NCI-H1417 (cell line): Measurements from ENCODE around the gene SPECC1.
"Not testable (repeated sequence)": the region's sequence is repeated elsewhere in the genome, so short reads cannot be mapped to it uniquely, and the experiment has no call there.

Experiments
- DNase-seq, 3 experiments: peaks; one replicate each; lab custom pipeline; 2025; lab: John Stamatoyannopoulos, UW

SPECC1 gene

DNA sequence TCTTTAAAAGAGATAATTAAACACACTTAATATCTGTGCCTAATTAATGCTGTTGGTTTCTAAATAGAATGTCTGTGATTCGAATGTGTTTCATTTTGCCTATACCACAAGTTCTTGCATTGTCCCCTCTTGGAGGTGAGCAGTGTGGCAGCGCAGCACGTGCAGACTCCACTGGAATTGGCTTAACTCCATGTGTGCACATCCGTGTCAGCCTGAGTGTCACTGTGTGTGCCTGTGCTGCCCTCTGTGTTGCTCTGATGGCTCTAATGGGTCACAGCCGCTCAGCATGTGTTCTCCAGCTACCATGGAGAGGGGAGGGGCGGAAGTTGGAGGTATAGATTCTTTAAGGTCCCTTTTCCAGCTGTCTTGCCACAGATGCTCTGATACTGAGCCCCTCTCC, 226.6 kb downstream of the SPECC1 start:
- DNase-seq: peak in 1 of 3 experiments; percentile 8

DNA sequence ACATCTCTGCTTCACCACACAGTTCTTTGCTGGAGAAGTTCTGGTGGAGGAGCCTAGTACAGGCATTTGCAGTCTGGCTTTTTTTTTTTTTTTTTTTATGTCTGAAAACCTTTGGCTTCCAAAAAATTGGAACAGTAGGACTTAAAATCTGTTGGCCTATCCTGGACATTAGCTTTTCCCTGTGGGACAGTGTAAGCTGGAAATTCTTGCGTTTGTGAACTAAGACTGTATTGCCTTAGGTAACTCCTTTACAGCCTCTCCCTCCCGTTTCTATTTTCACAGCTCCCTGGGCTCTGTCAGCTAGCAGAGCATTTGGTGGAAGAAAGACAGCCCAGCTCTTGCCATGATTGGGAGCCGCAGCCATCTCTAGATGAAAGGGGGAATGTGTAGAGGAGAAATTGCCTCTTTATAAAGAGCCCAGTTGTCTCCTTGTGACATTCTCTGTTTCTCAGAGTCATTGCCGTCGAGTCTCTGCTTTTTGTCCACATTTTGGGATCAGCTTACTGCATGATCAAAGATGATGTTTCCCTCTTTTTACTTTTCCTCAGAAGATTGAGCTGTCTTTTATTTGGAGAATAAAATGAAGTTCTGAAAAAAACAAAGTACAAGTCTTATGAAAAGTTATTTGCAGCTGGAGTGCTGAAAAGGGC, 227.5 kb downstream of the SPECC1 start:
- no peak for DNase-seq

DNA sequence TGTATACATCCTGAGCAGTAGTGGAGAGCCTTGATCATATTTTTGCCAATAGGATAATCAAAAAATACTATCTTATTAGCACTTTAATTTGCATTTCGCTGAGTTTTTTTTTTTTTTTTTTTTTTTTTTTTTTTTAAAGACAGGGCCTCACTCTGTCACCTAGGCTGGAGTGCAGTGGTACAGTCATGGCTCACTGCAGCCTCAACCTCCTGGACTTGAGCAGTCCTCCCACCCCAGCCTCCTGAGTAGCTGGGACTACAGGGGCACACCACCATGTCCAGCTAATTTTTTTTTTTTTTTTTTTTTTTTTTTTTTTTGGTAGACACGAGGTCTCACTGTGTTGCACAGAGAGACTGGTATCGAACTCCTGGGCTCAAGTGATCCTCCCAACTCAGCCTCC, 230.6 kb downstream of the SPECC1 start:
- DNase-seq: not testable (repeated sequence)

DNA sequence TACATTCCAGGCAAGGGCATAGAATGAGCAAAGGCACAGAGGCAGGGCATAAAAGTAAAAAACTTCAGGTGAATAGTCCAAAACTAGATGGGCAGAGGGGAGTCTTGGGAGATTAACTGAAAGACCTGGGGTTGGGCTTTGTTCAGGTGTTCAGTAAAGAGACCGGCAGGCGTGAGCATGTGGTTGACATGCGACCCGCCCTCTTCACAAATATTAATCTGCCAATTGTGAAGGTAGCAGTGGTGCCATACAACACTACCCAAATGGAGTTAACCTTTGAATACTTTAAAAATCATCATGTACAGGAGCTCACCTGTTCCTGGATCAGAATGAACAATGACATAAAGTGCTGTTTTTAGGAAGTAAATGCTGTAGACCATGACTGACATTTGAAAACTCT, 232.7 kb downstream of the SPECC1 start:
- peak in 2 of 3 experiments; percentile 23 to 53 for DNase-seq

DNA sequence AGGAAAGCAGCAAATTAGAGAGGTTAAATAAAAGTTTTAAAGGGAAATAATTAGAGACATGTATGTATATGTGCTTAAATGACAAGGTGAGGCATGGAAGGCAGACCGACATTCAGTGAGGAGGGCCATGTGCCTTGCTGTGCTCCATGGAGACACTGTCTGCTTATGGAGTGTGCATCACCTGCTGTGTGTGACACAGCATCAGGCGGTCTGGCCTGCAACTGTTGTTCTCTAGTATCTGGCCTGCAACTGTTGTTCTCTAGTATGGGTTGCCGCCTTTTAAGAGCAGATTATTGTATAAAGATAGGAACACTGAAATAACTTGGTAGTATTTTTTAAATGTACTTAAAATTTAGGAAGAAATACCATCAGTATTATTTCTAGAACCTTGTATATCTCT, 233.1 kb downstream of the SPECC1 start:
- DNase-seq: peak in 2 of 3 experiments; percentile 23 to 65

DNA sequence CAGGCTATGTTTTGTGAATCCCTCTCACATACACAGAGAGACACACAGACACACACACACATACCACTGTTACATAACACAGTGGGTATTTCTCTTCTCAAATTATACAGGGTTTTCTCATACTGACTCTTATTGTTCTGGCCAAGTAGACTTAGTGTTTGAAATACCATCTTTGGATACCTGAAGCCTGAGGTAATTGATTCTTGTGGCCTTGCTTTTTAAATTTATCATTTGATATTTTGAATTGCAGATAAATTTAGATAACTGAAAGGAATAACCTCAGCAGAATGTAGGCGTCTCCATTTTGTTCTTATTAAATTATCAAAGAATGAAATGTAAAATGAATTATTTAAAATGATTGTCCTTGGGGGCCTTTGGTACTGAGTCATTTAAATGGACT, 234.4 kb downstream of the SPECC1 start:
- no peak for DNase-seq

DNA sequence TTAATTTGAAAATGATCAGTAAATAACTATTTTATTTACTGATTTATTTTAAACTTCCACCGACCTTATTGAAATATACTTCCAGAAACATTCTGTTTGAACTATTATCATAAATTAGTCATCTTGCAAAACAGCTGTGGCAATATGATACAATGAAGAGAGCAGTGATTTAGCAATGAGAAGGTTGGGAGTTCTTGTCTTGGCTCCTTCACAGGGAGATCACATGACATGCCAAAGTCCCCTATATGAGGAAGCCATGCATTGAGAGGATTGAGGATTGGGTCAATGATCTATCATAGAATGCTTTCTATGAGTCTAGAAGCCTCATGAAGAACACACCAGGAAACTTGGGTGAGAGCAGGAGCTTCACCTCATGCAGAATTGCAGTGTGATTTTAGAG, 235.5 kb downstream of the SPECC1 start:
- DNase-seq: no peak

DNA sequence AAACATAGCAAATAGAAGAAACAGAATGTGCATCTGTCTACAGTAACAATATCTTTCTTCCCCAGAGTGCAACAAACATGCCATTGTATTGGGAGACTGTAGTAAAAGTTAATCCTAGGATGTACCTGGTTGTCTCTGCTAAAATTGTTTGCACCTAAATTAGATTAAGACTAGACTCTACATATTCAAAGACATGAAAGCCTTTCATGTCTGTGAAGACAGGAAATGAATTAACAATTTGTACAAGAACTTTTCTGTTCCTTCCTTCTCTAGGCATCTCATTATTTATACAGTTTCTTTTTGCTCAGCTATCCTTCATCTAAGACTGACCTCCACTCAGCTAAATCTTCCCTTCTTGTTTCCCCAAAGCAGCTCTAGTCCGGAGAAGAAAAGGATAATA, 237.5 kb downstream of the SPECC1 start:
- no peak for DNase-seq

DNA sequence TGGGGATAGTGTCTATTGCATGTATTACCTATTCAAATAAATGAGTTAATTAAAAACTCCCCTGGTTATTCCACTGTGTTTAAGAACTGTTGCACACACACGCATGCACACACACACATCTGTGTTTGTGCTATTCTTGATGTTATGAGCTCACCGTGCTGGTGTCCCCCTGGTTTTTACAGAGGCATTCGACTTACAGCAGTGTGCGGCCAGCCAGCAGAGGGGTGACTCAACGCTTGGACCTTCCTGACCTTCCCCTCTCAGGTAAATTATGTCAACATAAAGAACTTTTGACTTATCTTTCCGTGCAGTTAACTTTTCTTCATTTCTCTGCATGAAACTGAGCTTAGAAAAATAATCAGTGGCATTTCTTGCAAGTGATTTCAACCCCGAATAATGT, 244.2 kb downstream of the SPECC1 start:
- DNase-seq: no peak

DNA sequence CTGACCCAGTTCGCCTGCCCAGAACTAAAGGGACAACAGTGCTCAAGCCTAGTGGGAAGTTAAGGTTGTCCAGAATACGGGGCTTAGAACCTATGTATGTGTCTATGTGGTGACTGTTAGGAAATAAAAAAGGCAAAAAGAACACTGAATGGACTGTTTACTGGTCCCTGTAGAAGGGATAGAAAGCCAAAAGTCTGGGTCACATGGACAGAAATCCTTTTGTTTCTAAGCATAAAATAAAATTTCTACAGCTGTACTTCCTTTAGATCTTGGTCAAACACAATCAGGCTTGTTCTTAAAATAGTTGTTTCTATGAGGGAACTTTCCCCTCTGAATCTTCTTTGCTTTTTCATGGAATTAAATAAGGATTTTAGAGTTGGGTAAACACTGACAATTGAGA, 245.4 kb downstream of the SPECC1 start:
- DNase-seq: no peak

DNA sequence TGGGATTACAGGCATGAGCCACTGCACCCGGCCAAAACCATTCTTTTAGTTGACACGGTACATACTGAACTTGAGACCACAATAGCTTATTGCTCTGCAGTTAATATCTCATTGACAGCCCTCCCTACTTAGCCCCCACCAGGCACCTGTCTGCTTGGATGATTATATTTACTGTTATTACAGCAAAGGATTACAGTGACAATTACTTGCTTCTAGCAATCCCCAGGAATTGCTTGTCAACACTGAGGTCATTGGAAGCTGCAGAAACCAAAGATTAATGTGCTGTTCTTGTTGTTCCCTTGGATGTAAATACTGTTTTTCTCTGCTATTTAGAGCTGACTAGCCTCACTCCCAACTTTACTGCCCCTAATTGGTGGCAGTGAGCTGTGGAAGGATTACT, 247.0 kb downstream of the SPECC1 start:
- peak in 2 of 3 experiments; percentile 48 to 83 for DNase-seq

DNA sequence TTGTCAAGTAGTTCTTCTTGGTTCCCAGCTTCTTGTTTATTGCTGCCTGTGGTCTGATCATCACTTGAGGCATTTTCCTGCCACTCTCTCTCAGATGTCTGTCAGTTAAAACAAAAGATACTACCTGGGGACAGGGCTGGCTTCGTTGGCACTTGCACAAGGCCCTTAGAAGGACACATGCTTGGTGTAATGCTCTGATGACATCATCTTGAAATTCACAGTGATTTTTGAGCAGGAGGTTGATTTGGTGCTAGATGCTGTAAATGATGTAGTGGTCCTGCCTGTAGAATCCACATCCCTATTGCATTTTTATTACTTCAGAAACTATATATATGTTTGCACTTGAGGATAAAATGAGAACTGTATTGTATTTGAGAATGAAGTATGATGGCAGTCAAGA, 247.8 kb downstream of the SPECC1 start:
- peak in 1 of 3 experiments; percentile 19 for DNase-seq

DNA sequence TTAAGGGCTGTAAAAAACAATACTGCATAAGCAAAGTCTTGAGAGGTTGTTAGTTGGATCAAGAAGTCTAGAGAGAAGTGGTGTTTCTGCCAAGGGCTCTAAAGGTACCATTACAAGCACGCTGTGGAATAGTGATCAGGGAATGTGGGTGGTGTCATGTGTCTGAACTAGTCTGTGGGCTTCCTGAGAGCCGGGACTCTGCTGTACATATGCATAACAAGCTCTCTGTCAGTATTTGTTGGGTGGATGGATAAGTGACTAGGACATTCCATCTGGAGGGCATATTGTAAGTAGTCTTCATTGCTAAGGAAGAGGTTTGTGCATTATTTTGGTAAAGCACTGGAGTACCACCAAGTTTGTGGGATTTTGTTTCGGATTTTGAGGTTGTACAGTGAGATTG, 248.6 kb downstream of the SPECC1 start:
- DNase-seq: no peak

DNA sequence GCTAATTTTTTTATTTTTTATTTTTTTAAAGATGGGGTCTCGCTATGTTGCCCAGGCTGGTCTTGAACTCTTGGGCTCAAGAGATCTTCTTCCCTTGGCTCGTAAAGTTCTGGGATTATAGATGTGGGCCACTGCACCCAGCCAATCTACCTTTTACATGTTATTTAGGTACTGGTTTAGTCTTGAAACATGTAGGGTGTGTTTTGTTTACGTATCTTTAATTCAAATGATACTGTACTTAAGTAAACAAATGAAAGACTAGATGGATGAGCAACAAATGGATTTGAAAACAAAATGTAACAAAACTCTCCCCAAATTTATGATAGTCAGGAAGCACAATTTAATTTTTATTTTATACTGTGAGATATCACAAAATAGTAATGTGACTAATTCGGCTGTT, 250.5 kb downstream of the SPECC1 start:
- DNase-seq: no peak

DNA sequence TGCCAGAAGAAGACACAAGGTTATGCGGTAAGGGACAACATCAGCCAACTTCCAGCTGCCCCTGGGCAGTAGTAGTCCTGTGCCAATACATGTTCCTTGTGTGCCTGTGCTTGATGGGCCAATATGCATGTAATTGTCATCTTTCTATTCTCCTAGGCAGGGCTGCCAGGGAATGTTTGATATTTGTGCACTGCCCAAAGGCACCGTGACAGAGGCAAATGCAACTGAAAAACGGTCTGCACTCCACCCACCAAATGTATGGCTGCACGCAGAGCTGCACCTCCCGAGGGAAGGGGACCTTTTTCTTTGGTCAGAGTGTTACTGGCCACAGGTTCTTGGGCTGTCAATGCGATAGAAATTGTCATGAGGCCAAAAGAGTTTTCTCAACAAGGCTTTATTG, 251.1 kb downstream of the SPECC1 start:
- no peak for DNase-seq

DNA sequence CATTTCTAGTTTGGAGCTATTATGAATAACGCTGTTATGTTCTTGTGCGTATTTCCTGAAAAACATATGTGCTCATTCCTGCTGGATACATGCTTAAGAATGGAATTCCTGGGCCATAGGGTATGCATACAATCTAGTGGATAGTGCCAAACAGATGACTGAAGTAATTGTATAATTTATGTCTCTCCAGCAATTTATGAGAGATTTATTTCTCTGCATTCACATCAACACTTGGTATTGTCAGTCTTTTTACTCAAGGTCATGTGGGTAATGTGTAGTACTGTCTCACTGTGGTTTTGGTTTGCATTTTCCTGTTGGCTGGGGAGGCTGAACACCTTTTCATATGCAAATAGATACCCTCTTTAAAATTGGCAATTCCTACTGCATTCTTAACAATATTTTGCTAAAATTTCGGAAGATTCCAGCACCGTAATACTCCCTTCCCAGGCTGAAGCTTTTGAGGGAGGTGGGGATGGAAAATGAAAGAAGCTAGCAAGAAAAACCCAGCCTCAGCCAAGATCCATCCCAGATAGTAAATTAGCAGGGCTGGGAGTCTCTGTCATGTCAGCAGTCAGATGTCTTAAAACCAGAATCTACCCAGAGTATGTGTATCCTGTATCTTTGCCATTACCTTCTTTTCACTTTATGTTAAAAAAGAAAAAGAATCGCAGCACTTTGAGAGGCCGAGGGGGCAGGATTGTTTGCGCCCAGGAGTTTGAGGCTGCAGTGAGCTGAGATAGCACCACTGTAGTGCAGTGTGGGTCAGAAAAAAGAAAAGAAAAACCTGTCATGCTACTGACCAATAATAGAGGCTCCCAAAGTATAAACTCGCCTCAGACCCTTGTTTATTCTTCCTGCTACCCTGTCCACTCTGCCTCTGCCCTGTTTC, 253.3 kb downstream of the SPECC1 start:
- DNase-seq: no peak

DNA sequence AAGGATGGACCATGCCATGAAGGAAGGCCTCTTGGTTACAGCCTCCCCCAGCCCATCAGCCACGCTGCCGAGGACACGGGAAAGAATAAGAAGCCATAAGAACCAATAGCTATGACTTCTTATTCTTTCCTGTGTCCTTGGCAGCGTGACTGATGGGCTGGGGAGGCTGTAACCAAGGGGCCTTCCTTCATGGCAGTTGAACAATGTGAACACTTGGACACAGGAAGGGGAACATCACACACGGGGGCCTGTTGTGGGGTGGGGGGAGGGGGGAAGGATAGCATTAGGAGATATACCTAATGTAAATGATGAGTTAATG, 253.9 kb downstream of the SPECC1 start:
- DNase-seq: not testable (repeated sequence)

DNA sequence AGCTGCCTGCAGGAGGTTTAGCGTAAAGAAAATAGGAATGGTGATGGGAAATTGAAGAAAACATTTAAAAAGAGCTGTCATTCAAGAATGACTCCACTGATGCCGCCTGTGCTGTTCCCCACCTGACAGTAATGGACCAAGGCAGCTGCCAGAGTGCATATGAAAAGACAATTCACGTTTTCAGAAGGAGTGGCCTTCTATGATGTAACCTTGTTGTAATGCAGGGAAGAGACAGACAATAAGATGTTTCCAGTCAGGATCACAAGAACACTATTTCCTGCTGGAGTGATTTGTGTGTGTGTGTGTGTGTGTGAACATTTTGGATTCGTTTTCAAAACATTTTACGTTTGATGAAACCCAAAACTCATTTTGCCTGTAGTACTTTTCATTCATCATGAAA, 254.4 kb downstream of the SPECC1 start:
- peak in 1 of 3 experiments; percentile 13 for DNase-seq

DNA sequence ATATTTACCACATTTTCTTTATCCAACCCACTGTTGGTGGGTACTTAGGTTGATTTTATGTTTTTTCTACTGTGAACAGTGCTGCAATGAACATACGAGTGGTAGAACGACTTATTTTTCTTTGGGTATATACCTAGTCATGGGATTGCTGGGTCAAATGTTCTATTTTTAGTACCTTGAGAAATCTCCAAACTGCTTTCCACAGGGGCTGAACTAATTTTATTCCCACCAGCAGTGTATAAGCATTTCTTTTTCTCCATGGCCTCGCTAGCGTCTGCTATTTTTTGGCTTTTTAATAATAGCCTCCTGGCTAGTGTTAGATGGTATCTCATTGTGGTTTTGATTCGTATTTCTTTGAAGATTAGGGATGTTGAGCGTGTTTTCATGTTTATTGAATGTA, 255.8 kb downstream of the SPECC1 start:
- DNase-seq: no peak

DNA sequence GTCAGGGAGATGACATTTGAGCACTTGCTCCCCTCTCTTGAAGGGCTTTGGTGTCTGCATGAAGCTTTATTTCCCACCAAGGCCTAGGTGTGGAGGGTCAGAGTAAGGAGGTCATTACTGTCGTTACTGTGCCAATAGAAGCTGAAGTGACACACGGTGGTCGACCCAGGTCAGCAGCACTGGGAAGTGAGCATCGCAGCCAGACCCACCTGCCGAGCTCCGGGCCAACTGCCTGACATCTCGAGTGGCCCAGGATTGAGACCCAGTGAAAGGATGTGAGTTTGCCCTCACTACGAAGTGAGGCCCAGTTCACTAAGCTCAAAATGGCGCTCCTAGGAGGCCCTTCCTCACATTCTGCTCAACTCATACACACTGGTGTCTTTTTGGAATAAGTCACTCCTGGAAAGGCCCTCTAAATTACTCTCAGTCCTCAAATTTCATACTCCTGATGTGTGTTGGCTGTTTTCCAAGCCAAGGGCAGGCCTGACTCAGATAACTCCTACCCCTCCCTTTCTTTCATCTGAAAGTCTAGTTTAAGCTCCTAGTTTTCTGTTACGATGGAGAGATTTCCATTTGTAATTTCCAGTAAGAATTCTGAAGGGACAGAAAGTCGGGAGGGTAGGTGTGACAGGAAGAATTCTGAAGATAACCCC, 257.8 kb downstream of the SPECC1 start:
- DNase-seq: peak in 2 of 3 experiments; percentile 10 to 21

DNA sequence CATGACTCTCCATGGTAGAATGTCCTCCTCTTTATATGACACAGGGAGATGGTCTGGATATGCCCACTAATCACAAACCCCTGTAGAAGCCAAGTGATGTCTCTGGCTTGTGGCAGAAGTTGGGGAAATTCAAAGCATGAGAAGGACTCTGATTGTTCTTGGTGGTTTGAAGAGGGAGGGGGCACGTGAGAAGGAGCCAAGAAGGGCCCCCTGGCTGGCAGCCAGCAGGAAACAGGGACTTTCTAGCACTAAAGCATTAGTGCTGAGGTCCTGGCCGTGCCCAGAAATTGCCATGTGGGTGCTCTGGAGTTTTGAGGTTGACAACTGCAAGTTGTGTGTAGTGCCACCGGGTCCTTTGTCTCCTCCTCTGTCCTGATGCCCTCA, 258.3 kb downstream of the SPECC1 start:
- DNase-seq: no peak

DNA sequence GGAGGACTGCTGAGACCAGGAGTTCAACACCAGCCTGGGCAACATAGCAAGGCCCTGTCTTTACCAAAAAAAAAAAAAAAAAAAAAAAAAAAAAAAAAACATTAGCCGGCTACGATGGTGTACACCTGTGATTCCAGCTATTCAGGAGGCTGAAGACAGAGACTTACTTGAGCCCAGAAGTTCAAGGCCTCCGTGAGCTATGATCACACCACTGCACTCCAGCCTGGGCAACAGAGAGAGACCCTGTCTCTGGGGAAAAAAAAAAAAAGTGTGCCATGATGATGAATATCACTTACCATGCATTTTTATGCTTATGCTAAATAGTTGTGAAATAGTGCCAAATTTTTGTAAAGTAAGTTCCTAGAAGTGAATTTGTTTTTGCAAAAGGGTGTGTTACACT, 261.2 kb downstream of the SPECC1 start:
- DNase-seq: no peak

DNA sequence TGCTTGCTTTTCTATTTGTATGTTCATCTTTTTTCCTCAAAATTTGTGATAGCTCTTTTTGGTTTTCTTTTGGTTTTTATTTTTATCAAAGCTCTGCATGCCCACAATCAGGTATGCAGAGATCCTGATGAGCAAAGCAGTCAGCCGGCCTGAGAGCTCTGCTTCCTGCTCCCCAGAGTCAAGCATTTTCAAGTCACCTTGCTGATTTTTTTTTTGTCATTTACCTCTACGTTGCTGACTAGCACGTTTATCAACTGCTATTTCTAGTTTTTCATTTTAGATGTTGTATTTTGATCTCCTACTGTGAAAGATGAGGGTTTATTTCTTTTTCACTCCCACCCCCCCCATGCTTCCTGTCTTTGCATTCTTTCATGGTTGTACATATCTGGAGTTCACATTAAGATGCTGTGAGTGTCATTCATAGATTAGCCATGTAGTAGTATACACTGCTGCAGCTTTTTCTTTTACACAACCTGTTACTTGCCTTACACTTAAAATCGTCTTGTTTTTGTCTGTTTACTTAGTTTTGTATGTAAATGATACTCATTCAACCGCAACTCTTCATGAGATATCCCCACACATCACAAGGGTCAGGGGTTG, 262.0 kb downstream of the SPECC1 start:
- no peak for DNase-seq
